HUES64 (cell line): ENCODE data around the gene PAX8.
"Not testable (repeated sequence)": the region's sequence is repeated elsewhere in the genome, so short reads cannot be mapped to it uniquely, and the experiment has no call there.

ENCODE experiments used
- H3K27ac ChIP-seq: 2 replicates; pipeline ENCODE4 v1.7.0; 2013; ENCODE audit warnings: low read depth, low read length, inconsistent platforms
- H3K27me3 ChIP-seq: 2 replicates; pipeline ENCODE4 v1.6.1; 2013; ENCODE audit warnings: mild to moderate bottlenecking, low read length; ENCODE audit not compliant: insufficient read depth
- H3K36me3 ChIP-seq: 2 replicates; pipeline ENCODE4 v1.6.1; 2013; ENCODE audit warnings: mild to moderate bottlenecking, low read length; ENCODE audit not compliant: insufficient read depth
- H3K4me1 ChIP-seq: 2 replicates; pipeline ENCODE4 v1.6.1; 2013; ENCODE audit warnings: mild to moderate bottlenecking, low read length, moderate library complexity; ENCODE audit not compliant: insufficient read depth
- H3K4me3 ChIP-seq: 2 replicates; pipeline ENCODE4 v1.5.1; 2013; ENCODE audit warnings: mild to moderate bottlenecking, low read length, moderate library complexity
- H3K9ac ChIP-seq: 2 replicates; pipeline ENCODE4 v1.6.1; 2013; ENCODE audit warnings: mild to moderate bottlenecking, low read depth, low read length
- H3K9me3 ChIP-seq: 2 replicates; pipeline ENCODE4 v1.6.1; 2013; ENCODE audit warnings: low read depth, low read length; ENCODE audit not compliant: insufficient read depth
- WGBS: fragments of 150-250, 120-280 bp; methylation state at CpG from one replicate; pipeline ENCODE4 v1.1.7; 2013; ENCODE audit warnings: missing lambda C conversion rate; 5-methylcytosine and 5-hydroxymethylcytosine counted together

PAX8 gene

GRCh38 chr2:113309655-113310387, 31.1 kb upstream of the PAX8 start:
- no peaks in the 10 kb centered on the region; the same call in 1 of the 2 replicates for H3K27me3 ChIP-seq
- no peak overlapping the region for H3K27ac ChIP-seq
- H3K4me3 ChIP-seq = no peak overlapping the region
- WGBS = 92% methylated on average over 6 of the region's 6 CpGs
- no peaks in the 10 kb centered on the region for H3K9me3 ChIP-seq
- H3K36me3 ChIP-seq = no peaks in the 10 kb centered on the region
- H3K4me1 ChIP-seq = peaks cover 5% of the 10 kb centered on the region; the same call in 1 of the 2 replicates
- no peak overlapping the region for H3K9ac ChIP-seq

GRCh38 chr2:113308784-113309183, 30.1 kb upstream of the PAX8 start:
- H3K36me3 ChIP-seq, H3K4me3 ChIP-seq, H3K27ac ChIP-seq, H3K9me3 ChIP-seq, H3K27me3 ChIP-seq, H3K9ac ChIP-seq, H3K4me1 ChIP-seq: not testable (repeated sequence)

GRCh38 chr2:113306207-113306606, 27.5 kb upstream of the PAX8 start:
- H3K9ac ChIP-seq, H3K4me1 ChIP-seq: not testable (repeated sequence)
- 84% methylated on average over 2 of the region's 4 CpGs for WGBS

DNA sequence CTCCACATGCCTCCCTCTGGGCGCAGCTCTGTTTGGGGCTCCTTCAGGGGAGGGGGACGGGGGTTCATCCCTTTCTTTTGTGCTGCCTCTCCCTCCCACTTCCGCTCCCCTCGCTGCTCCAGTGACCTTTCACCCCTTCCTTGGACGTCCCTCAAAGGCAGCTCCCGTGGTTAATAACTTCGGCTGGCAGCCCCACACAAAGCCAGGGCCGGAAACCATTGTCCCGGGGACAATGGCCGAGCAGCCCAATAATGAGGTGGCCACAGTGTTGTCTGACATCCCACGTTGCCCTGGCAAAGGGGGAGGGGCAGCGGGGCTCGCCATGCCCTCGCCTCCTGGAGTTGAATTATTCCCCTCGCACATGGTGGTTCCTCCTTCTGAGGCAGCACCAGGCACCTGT, 27.0 kb upstream of the PAX8 start:
- not testable (repeated sequence) for H3K4me3 ChIP-seq, H3K4me1 ChIP-seq, H3K9ac ChIP-seq, H3K9me3 ChIP-seq, H3K27ac ChIP-seq, H3K36me3 ChIP-seq, H3K27me3 ChIP-seq
- 69% methylated on average over 15 of the region's 15 CpGs for WGBS

More at GRCh38 chr2:113306207-113306606, 27.5 kb upstream of the PAX8 start:
- H3K27ac ChIP-seq, H3K9me3 ChIP-seq, H3K27me3 ChIP-seq, H3K4me3 ChIP-seq, H3K36me3 ChIP-seq: not testable (repeated sequence)

- Histone ChIP-seq H3K27ac (no peak overlapping the region), H3K4me3 (no peak overlapping the region), H3K27me3 (no peaks in the 10 kb centered on the region; the same call in 1 of the 2 replicates), H3K9ac (no peak overlapping the region), H3K36me3 (no peaks in the 10 kb centered on the region), H3K9me3 (no peaks in the 10 kb centered on the region), H3K4me1 (peaks cover 5% of the 10 kb centered on the region; the same call in 1 of the 2 replicates)
- WGBS = 95% methylated on average over 6 of the region's 6 CpGs
These were observed 26.4 kb upstream of the PAX8 start for GRCh38 chr2:113305146-113305545.

DNA sequence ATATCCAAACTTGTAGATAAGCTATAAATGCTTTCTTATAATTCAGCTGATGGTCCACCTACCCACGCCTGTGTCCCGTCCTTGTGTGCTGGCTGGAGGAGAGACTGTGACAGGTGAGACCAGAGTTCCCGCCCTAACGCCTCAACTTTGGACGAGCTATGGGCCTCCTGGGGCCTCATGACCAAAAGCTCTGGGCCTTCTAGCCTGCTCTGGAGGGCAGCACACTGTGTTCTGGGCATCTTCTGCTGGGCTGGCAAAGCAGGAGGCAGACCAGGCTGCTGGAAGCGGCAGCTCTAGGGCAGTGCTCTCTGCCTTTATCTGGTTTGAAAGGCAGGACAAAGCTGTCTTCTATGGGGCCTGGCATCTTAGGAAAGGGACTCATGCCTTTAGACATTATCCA, 26.0 kb upstream of the PAX8 start:
- Histone ChIP-seq H3K9me3 (no peaks in the 10 kb centered on the region), H3K27me3 (no peaks in the 10 kb centered on the region; the same call in 1 of the 2 replicates), H3K36me3 (no peaks in the 10 kb centered on the region), H3K27ac (no peak overlapping the region), H3K9ac (no peak overlapping the region), H3K4me3 (no peak overlapping the region), H3K4me1 (peaks cover 5% of the 10 kb centered on the region; the same call in 1 of the 2 replicates)
- 91% methylated on average over 6 of the region's 6 CpGs for WGBS

- H3K9me3 ChIP-seq, H3K27me3 ChIP-seq, H3K4me1 ChIP-seq, H3K27ac ChIP-seq, H3K36me3 ChIP-seq, H3K9ac ChIP-seq, H3K4me3 ChIP-seq: not testable (repeated sequence)
- WGBS = 88% methylated on average over 9 of the region's 9 CpGs
These were observed 23.7 kb upstream of the PAX8 start for GRCh38 chr2:113302216-113302980.

- no peak overlapping the region for H3K9ac ChIP-seq
- no peak overlapping the region for H3K27ac ChIP-seq
- WGBS = 90% methylated on average over 4 of the region's 4 CpGs
- H3K4me3 ChIP-seq = no peak overlapping the region
- no peaks in the 10 kb centered on the region for H3K36me3 ChIP-seq
- H3K9me3 ChIP-seq = no peaks in the 10 kb centered on the region
- peaks cover 2% of the 10 kb centered on the region; the same call in 1 of the 2 replicates for H3K27me3 ChIP-seq
- peaks cover 1% of the 10 kb centered on the region; the same call in 1 of the 2 replicates for H3K4me1 ChIP-seq
These were observed 21.6 kb upstream of the PAX8 start for GRCh38 chr2:113300281-113300680.

- 90% methylated on average over 2 of the region's 2 CpGs for WGBS
- H3K4me1 ChIP-seq = no peaks in the 10 kb centered on the region
These were observed 19.5 kb upstream of the PAX8 start for GRCh38 chr2:113298176-113298575.

GRCh38 chr2:113297590-113297989, 18.9 kb upstream of the PAX8 start:
- H3K9me3 ChIP-seq, H3K4me1 ChIP-seq, H3K27ac ChIP-seq, H3K36me3 ChIP-seq, H3K9ac ChIP-seq, H3K4me3 ChIP-seq: not testable (repeated sequence)
- peaks cover 26% of the 10 kb centered on the region for H3K27me3 ChIP-seq
- WGBS = 33% methylated on average over 1 of the region's 2 CpGs

More at GRCh38 chr2:113298176-113298575, 19.5 kb upstream of the PAX8 start:
- Histone ChIP-seq H3K27me3 (peaks cover 20% of the 10 kb centered on the region), H3K4me3 (no peak overlapping the region), H3K9ac (no peak overlapping the region), H3K36me3 (no peaks in the 10 kb centered on the region), H3K9me3 (no peaks in the 10 kb centered on the region), H3K27ac (no peak overlapping the region)

DNA sequence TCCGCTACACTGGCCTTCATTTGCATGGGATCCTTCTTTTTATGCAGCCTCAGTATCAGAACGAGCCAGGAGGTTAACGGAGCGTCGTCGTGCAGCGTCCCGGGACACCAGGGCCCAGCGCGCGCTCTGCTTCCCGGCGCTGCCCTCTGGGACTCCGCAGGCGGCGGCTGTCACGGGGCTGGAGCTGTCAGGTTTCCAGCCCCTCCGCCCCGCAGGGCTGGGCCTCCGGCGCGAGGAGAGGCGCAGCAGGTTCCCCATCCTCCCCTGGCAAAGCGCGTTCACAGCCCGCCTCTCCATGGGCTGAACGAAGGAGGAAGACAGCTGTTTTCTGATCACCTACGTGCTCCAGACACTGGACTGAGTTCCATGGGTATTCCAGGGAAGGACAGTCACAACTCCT, 12.5 kb upstream of the PAX8 start:
- Histone ChIP-seq H3K27me3 (peaks cover 83% of the 10 kb centered on the region), H3K4me3 (peak overlapping the region; percentile 29; the same call in 1 of the 2 replicates), H3K9me3 (no peaks in the 10 kb centered on the region), H3K9ac (no peak overlapping the region), H3K27ac (no peak overlapping the region), H3K4me1 (no peaks in the 10 kb centered on the region; the same call in 1 of the 2 replicates), H3K36me3 (no peaks in the 10 kb centered on the region)
- 2% methylated on average over 28 of the region's 28 CpGs for WGBS
